Measurements from ENCODE around the gene BABAM2.

The BABAM2 gene

GRCh38 chr2:27954221-27954673 is 63.7 kb downstream of the BABAM2 start:
- H3K4me1 ChIP-seq (ENCODE audit: control insufficient read depth, insufficient read depth, low read length) = no peaks in the 10 kb centered on the region; the same call in 1 of the 2 replicates
- CTCF ChIA-PET = interaction anchor here (0.6 to 1.2 kb wide), 3 partner anchors 8 to 82 kb away, joined by 3 to 5 read pairs (median 3); no protein-coding TSS in a partner anchor

GRCh38 chr2:27954771-27955383 is 64.3 kb downstream of the BABAM2 start:
- Histone ChIP-seq H3K4me1 (ENCODE audit: control insufficient read depth, insufficient read depth, low read length) (no peaks in the 10 kb centered on the region; the same call in 1 of the 2 replicates), H3K36me3 (ENCODE audit: control insufficient read depth in 2 of 2, insufficient read depth in 1 of 2, low read length in 2 of 2) (no peaks in the 10 kb centered on the region), H3K4me3 (ENCODE audit: low read depth, low read length) (no peak overlapping the region), H3K27ac (ENCODE audit: extremely low read depth, low read depth, low read length) (no peak overlapping the region), H3K9me3 (ENCODE audit: control insufficient read depth, insufficient read depth, low read depth, low read length) (no peaks in the 10 kb centered on the region)
- ChIA-PET CTCF (interaction anchor here (1.2 kb wide), 1 partner anchor 8 kb away, joined by 3 read pairs; no protein-coding TSS in a partner anchor), POLR2A (no interaction called here)
- TF ChIP-seq ZNF132 (tag by site-specific recombination; IDR thresholded peaks at IDR 0.05; ENCODE audit: borderline replicate concordance) (no peak), ZBTB17 (tag by site-specific recombination; IDR thresholded peaks at IDR 0.05) (peak; percentile 54; the same call in 1 of the 2 replicates)

More at GRCh38 chr2:27954221-27954673, 63.7 kb downstream of the BABAM2 start:
- Histone ChIP-seq H3K4me3 (ENCODE audit: low read depth, low read length) (no peak overlapping the region), H3K27ac (ENCODE audit: extremely low read depth, low read depth, low read length) (no peak overlapping the region), H3K36me3 (ENCODE audit: control insufficient read depth in 2 of 2, insufficient read depth in 1 of 2, low read length in 2 of 2) (no peaks in the 10 kb centered on the region), H3K9me3 (ENCODE audit: control insufficient read depth, insufficient read depth, low read depth, low read length) (no peaks in the 10 kb centered on the region)
- peak; percentile 14 for TF ChIP-seq ZNF335 (tag by site-specific recombination; conservative IDR thresholded peaks at IDR 0.05)
- TF ChIP-seq ZNF555 (tag by site-specific recombination; conservative IDR thresholded peaks at IDR 0.05) = no peak
- POLR2A ChIA-PET = no interaction called here

- H3K36me3 ChIP-seq (ENCODE audit: control insufficient read depth in 2 of 2, insufficient read depth in 1 of 2, low read length in 2 of 2) = no peaks in the 10 kb centered on the region
- no peak overlapping the region for H3K4me3 ChIP-seq (ENCODE audit: low read depth, low read length)
- ChIA-PET POLR2A (no interaction called here), CTCF (no interaction called here)
- H3K4me1 ChIP-seq (ENCODE audit: control insufficient read depth, insufficient read depth, low read length) = no peaks in the 10 kb centered on the region; the same call in 1 of the 2 replicates
- no peaks in the 10 kb centered on the region for H3K9me3 ChIP-seq (ENCODE audit: control insufficient read depth, insufficient read depth, low read depth, low read length)
- TF ChIP-seq ZNF510 (tag by site-specific recombination; IDR thresholded peaks at IDR 0.05; ENCODE audit: insufficient replicate concordance) (no peak), ZNF18 (tag by site-specific recombination; IDR thresholded peaks at IDR 0.05) (no peak), ZNF280C (tag by site-specific recombination; IDR thresholded peaks at IDR 0.05) (no peak), ZNF214 (tag by site-specific recombination; IDR thresholded peaks at IDR 0.05; ENCODE audit: borderline replicate concordance) (no peak), ZBTB10 (tag by site-specific recombination; IDR thresholded peaks at IDR 0.05) (no peak), ZNF654 (tag by site-specific recombination; IDR thresholded peaks at IDR 0.05; ENCODE audit: low read depth) (no peak), ZBTB44 (tag by site-specific recombination; IDR thresholded peaks at IDR 0.05) (no peak), SP3 (tag by site-specific recombination; IDR thresholded peaks at IDR 0.05) (no peak), ZNF280D (tag by site-specific recombination; IDR thresholded peaks at IDR 0.05) (no peak)
- no peak overlapping the region for H3K27ac ChIP-seq (ENCODE audit: extremely low read depth, low read depth, low read length)
Measured at GRCh38 chr2:27955384-27956161, 65.0 kb downstream of the BABAM2 start.
